ENCODE results near the gene CEMIP. TPM values are rescaled to one million over a fixed set of nuclear protein-coding genes. Genes with fewer than 3 reads are reported as not detected.

CEMIP gene
- total RNA-seq, 1 experiment from 2014 or later, result 0.07 TPM

DNA sequence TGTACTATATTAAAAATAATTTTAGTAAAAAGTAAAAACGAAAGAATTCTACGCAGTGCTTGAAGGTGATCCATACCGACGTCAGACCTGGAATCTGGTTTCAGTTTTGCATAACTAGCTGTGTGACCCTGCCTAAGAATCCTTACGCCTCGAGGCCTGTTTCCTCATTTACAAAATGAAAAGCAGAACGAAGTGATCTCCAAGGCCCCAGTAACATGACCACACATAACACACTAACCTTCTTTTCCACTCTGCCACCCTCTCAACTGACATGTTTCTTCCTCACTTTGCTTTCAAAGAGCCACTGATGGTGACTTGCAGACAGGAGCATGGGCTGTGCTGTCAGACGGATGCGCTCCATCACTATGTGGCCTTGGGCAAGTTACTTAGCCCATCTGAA is 205.7 kb downstream of the CEMIP start:
- CTCF ChIA-PET, result no interaction called here
- H3K27ac Mint-ChIP-seq (ENCODE audit: unreplicated experiment), result no peak overlapping the region

GRCh38 chr15:80985981-80986380 is 206.8 kb downstream of the CEMIP start:
- H3K27ac Mint-ChIP-seq (ENCODE audit: unreplicated experiment), result no peak overlapping the region

More for the DNA sequence above, 205.7 kb downstream of the CEMIP start:
- H3K4me3 Mint-ChIP-seq (ENCODE audit: unreplicated experiment), result no peak overlapping the region
- H3K27me3 Mint-ChIP-seq (ENCODE audit: insufficient read depth, unreplicated experiment), result no peaks in the 10 kb centered on the region
- Histone ChIP-seq H3K36me3 (ENCODE audit: control insufficient read depth, insufficient read depth, low read length) (no peaks in the 10 kb centered on the region), H3K4me3 (ENCODE audit: low read depth, low read length) (no peak overlapping the region), H3K4me1 (peaks cover 7% of the 10 kb centered on the region; the same call in 1 of the 2 replicates), H3K27me3 (replicated peaks; ENCODE audit: control insufficient read depth, insufficient read depth, low read length) (no peaks in the 10 kb centered on the region), H3K9me3 (no peaks in the 10 kb centered on the region)
- intact Hi-C loops (cut with micrococcal nuclease; ENCODE audit: unreplicated experiment), result no loop called here
- BruUV-seq (replicated peaks), result no TSS peak
- H3K4me1 Mint-ChIP-seq (ENCODE audit: low read depth, unreplicated experiment), result peaks cover 17% of the 10 kb centered on the region
- no peak for DNase-seq
- peaks cover 20% of the 10 kb centered on the region for H3K36me3 Mint-ChIP-seq (ENCODE audit: insufficient read depth, unreplicated experiment)
- no peaks in the 10 kb centered on the region for H3K9me3 Mint-ChIP-seq (ENCODE audit: unreplicated experiment)
- POLR2A ChIA-PET, result no interaction called here
- no peak for TF ChIP-seq CTCF (IDR thresholded peaks at IDR 0.05; ENCODE audit: insufficient read depth in 1 of 2, low read depth in 1 of 2, low read length in 1 of 2, severe bottlenecking in 1 of 2, unreplicated experiment in 1 of 2)

DNA sequence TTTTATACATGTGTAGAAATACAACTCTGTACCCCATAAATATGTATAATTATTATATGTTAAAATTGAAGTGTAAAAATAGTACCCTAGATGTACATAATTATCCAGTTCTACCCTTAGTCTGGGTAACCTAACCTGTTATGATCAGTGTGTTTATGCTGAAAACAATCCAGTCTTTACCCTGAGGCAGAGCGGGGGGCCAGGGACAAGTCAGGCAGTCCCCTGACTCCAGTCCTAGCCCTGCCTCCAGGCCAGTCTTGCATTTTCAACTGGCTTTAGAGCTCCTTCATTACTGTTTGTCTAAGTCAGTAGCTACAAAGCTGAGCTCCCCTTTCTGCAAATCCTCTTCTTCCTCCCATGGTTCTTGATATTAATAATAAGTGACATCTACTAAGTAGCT is 207.3 kb downstream of the CEMIP start:
- ChIA-PET POLR2A (no interaction called here), CTCF (no interaction called here)
- Mint-ChIP-seq H3K27me3 (ENCODE audit: insufficient read depth, unreplicated experiment) (no peaks in the 10 kb centered on the region), H3K9me3 (ENCODE audit: unreplicated experiment) (no peaks in the 10 kb centered on the region), H3K4me3 (ENCODE audit: unreplicated experiment) (no peak overlapping the region), H3K4me1 (ENCODE audit: low read depth, unreplicated experiment) (peaks cover 17% of the 10 kb centered on the region), H3K36me3 (ENCODE audit: insufficient read depth, unreplicated experiment) (peaks cover 13% of the 10 kb centered on the region), H3K27ac (ENCODE audit: unreplicated experiment) (no peak overlapping the region)
- Histone ChIP-seq H3K36me3 (ENCODE audit: control insufficient read depth, insufficient read depth, low read length) (no peaks in the 10 kb centered on the region), H3K4me3 (ENCODE audit: low read depth, low read length) (no peak overlapping the region), H3K27me3 (replicated peaks; ENCODE audit: control insufficient read depth, insufficient read depth, low read length) (no peaks in the 10 kb centered on the region), H3K9me3 (no peaks in the 10 kb centered on the region), H3K4me1 (peaks cover 16% of the 10 kb centered on the region)
- DNase-seq, result no peak
- no peak for TF ChIP-seq CTCF (IDR thresholded peaks at IDR 0.05; ENCODE audit: insufficient read depth in 1 of 2, low read depth in 1 of 2, low read length in 1 of 2, severe bottlenecking in 1 of 2, unreplicated experiment in 1 of 2)
- intact Hi-C loops (cut with micrococcal nuclease; ENCODE audit: unreplicated experiment), result no loop called here
- BruUV-seq (replicated peaks), result no TSS peak

More at GRCh38 chr15:80985981-80986380, 206.8 kb downstream of the CEMIP start:
- Mint-ChIP-seq H3K27me3 (ENCODE audit: insufficient read depth, unreplicated experiment) (no peaks in the 10 kb centered on the region), H3K36me3 (ENCODE audit: insufficient read depth, unreplicated experiment) (peaks cover 13% of the 10 kb centered on the region), H3K4me3 (ENCODE audit: unreplicated experiment) (no peak overlapping the region), H3K4me1 (ENCODE audit: low read depth, unreplicated experiment) (peaks cover 17% of the 10 kb centered on the region), H3K9me3 (ENCODE audit: unreplicated experiment) (no peaks in the 10 kb centered on the region)
- DNase-seq, result no peak
- Histone ChIP-seq H3K27me3 (replicated peaks; ENCODE audit: control insufficient read depth, insufficient read depth, low read length) (no peaks in the 10 kb centered on the region), H3K4me1 (peaks cover 16% of the 10 kb centered on the region), H3K36me3 (ENCODE audit: control insufficient read depth, insufficient read depth, low read length) (no peaks in the 10 kb centered on the region), H3K9me3 (no peaks in the 10 kb centered on the region), H3K4me3 (ENCODE audit: low read depth, low read length) (no peak overlapping the region)
- no peak for TF ChIP-seq CTCF (IDR thresholded peaks at IDR 0.05; ENCODE audit: insufficient read depth in 1 of 2, low read depth in 1 of 2, low read length in 1 of 2, severe bottlenecking in 1 of 2, unreplicated experiment in 1 of 2)
- ChIA-PET POLR2A (no interaction called here), CTCF (no interaction called here)
- no TSS peak for BruUV-seq (replicated peaks)
- intact Hi-C loops (cut with micrococcal nuclease; ENCODE audit: unreplicated experiment), result no loop called here
